Measurements from ENCODE around the gene MEGF11. TPM values are rescaled to one million over a fixed set of nuclear protein-coding genes. Genes with fewer than 3 reads are reported as not detected.

The MEGF11 gene
- under 0.01 TPM in 1 of 2 replicates, not detected in the other for total RNA-seq

GRCh38 chr15:66253418-66254088 lies at the start of gene MEGF11:
MEGF11 (minus strand) TSS chr15:66253750; CDS start chr15:66128403, 125,347 bp downstream.
- peak; percentile 12 to 32 for DNase-seq (ENCODE audit: low read depth in 2 of 2)

- DNase-seq (ENCODE audit: low read depth in 2 of 2), result no peak
Measured at GRCh38 chr15:66302489-66303278, 49.1 kb upstream of the MEGF11 start.

- DNase-seq (ENCODE audit: low read depth in 2 of 2), result no peak
Measured at GRCh38 chr15:66298803-66299251, 45.3 kb upstream of the MEGF11 start.

- no peak for DNase-seq (ENCODE audit: low read depth in 2 of 2)
Measured at GRCh38 chr15:66296186-66296585, 42.6 kb upstream of the MEGF11 start.

- DNase-seq (ENCODE audit: low read depth in 2 of 2), result peak in 1 of 2 donors; percentile 52
Measured at GRCh38 chr15:66294932-66295235, 41.3 kb upstream of the MEGF11 start.

GRCh38 chr15:66294157-66294931 lies 40.8 kb upstream of the MEGF11 start:
- peak; percentile 50 to 57 for DNase-seq (ENCODE audit: low read depth in 2 of 2)

- peak; percentile 57 to 61 for DNase-seq (ENCODE audit: low read depth in 2 of 2)
Measured at GRCh38 chr15:66293419-66294156, 40.0 kb upstream of the MEGF11 start, which contains the start of gene DIS3L. DIS3L (plus strand) TSS chr15:66293568; CDS start chr15:66293597, 29 bp downstream.

- DNase-seq (ENCODE audit: low read depth in 2 of 2), result no peak
Measured at GRCh38 chr15:66292571-66293418, 39.2 kb upstream of the MEGF11 start.

- DNase-seq (ENCODE audit: low read depth in 2 of 2), result no peak
Measured at GRCh38 chr15:66291816-66292570, 38.4 kb upstream of the MEGF11 start.

GRCh38 chr15:66290518-66290917 lies 37.0 kb upstream of the MEGF11 start:
- DNase-seq (ENCODE audit: low read depth in 2 of 2), result no peak

GRCh38 chr15:66290007-66290406 lies 36.5 kb upstream of the MEGF11 start:
- no peak for DNase-seq (ENCODE audit: low read depth in 2 of 2)

GRCh38 chr15:66288551-66289185 lies 35.1 kb upstream of the MEGF11 start:
- no peak for DNase-seq (ENCODE audit: low read depth in 2 of 2)

GRCh38 chr15:66288093-66288492 lies 34.5 kb upstream of the MEGF11 start:
- DNase-seq (ENCODE audit: low read depth in 2 of 2), result no peak

GRCh38 chr15:66287461-66288057 lies 34.0 kb upstream of the MEGF11 start:
- DNase-seq (ENCODE audit: low read depth in 2 of 2), result peak; percentile 21 to 34

GRCh38 chr15:66285533-66286280 lies 32.2 kb upstream of the MEGF11 start:
- DNase-seq (ENCODE audit: low read depth in 2 of 2), result no peak

- DNase-seq (ENCODE audit: low read depth in 2 of 2), result no peak
Measured at GRCh38 chr15:66284271-66284670, 30.7 kb upstream of the MEGF11 start.

- DNase-seq (ENCODE audit: low read depth in 2 of 2), result no peak
Measured at GRCh38 chr15:66278671-66279070, 25.1 kb upstream of the MEGF11 start.

- no peak for DNase-seq (ENCODE audit: low read depth in 2 of 2)
Measured at GRCh38 chr15:66278056-66278455, 24.5 kb upstream of the MEGF11 start.
